GM19395 (cell line): ENCODE measurements around the gene PSMB10.
"Not testable (repeated sequence)": the region's sequence is repeated elsewhere in the genome, so short reads cannot be mapped to it uniquely, and the experiment has no call there.

Source experiments
- ATAC-seq: cut with Tn5 transposase; IDR thresholded peaks from one replicate; pipeline ENCODE4 v1.9.1; 2021; ENCODE audit warnings: mild to moderate bottlenecking, moderate library complexity; ENCODE audit not compliant: unreplicated experiment

Gene PSMB10

DNA sequence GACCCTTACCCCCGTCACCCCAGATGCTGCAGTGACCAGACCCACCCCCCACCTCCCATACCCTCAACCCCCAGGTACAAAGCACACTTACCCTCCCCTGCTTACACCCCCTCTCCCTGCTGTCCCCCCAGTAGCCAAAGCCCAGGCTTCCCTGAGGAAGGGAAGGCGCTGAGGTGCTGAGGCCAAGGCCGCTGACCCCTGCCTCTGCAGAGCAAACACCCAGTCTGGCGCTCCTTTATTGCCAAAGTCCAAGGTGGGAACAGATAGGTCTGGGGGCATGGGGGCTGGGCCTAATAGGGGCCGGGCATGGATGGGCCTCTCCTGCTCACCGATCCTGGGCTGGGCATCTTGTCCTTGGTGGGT lies 6.6 kb upstream of the PSMB10 start:
- ATAC-seq = no peak

DNA sequence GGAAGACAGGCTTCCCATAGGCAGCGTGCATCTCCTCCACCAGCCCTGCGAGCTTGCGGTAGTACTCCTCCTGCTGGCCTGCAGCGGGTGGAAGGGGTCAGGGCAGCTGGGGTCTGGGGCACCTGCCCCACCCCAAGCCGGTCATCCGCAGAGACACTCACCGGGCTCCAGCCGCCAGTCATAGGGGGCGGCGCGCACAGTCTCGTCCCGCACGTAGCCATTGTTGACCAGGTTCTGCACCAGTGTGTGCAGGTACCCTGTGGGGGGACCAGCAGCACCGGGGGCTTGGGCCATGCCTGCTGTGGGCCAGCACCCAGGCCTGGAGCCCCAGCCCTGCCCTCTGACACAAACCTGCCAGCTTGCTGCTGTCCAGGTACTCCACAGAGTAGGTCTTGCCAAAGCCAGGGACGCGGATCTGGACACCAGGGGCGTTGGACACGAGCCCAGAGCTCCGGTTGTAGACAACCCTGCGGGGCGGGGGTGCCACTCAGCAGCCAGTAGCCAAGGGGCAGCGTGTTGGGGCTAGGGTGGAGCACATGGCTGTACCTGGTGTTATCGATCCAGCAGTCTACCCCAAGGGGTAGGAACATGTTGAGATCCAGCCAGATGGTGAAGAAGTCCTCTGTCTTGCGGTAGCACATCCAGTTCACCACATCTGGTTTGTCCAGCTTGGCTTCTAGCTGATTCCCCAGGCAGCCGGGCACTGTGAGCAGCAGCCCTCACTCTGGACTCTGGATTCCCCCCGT lies 6.0 kb upstream of the PSMB10 start:
- ATAC-seq = no peak

GRCh38 chr16:67942200-67942509 lies 5.5 kb upstream of the PSMB10 start:
- ATAC-seq = no peak

DNA sequence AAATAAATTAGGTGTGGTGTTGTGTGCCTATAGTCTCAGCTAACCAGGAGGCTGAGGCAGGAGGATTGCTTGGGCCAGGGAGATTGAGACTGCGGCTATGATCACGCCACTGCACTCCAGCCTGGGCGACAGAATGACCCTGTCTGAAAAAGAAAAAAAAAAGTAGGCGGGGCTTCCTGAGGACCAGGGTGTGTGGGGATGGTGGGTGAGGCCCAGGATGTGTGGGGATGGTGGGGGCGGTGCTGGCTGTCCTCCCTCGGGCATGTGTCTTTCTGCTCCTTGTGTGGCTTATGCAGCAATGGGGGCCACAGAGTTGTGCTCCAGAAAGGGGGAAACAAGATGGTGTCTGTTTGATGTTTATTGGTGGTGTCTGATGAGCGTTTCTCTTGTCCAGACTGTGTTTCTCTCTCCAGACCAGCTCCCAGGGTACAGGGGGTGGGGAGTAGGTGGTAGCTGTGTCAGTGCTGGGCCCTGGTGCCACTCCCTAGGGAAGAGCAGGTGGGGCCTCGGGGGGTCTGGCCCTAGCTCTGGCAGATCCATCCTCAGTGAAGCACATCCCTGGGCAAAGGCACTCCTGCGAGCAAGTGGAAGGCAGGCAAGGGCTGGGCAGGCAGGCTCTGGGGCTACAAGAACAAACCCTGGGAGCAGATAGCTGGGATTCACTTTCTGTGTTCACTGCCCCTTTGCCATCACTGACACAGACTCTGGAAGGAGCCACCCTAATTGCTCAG lies 5.0 kb upstream of the PSMB10 start:
- ATAC-seq = no peak

- ATAC-seq = no peak
Observed at GRCh38 chr16:67940446-67941089, 3.9 kb upstream of the PSMB10 start.

- no peak for ATAC-seq
Observed at GRCh38 chr16:67939507-67940445, 3.1 kb upstream of the PSMB10 start.

DNA sequence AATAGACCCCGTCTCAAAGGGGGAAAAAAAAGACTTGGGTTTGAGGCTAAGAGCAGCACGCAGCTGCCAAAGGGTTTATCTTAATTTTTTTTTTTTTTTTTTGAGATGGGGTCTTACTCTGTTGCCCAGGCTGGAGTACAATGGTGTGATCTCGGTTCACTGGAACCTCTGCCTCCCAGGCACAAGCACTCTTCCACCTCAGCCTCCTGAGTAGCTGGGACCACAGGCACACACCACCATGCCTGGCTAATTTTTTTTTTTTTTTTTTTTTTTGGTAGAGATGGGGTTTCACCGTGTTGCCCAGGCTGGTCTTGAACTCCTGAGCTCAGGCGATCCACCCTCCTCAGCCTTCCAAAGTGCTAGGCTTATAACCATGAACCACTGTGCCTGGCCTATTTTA lies 1.1 kb upstream of the PSMB10 start:
- ATAC-seq = not testable (repeated sequence)

DNA sequence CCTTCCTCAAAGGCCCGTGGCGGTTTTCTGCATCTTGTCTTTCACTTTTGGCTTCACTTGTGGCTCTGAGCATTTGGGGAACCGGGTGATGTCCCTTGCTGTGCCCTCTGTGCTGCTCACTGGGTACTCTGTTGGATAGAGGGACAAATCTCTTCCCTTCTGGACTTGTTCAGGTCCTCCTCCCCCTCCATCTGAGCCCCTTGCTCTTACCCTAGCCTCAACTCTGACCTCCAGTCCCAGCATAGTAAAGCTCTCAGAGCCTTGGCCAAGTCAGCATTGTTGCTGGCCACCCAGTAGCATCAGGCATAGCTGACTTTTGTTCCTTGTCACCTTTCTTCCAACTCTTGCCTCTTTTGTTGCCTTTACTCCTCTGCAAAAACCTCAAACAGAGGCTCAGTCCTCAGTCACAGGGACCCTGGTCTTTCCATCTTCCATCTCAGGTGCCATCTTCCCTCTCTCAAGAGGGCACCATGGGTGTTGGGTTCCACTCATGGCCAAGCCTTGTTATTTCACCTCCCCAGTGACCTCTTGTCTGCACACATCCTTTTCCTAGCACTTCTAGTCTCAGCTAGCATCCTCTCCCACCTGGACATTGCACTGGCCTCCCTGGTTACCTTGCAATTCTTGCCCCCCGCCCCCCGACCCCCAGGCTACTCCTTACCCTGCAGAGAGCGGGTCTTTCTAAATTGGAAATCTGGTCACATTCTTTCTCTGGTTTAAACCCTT lies 393 bp upstream of the PSMB10 start:
- peak; percentile 59 for ATAC-seq

- ATAC-seq = peak; percentile 88
Observed at GRCh38 chr16:67935402-67936123, 1.1 kb downstream of the PSMB10 start.

DNA sequence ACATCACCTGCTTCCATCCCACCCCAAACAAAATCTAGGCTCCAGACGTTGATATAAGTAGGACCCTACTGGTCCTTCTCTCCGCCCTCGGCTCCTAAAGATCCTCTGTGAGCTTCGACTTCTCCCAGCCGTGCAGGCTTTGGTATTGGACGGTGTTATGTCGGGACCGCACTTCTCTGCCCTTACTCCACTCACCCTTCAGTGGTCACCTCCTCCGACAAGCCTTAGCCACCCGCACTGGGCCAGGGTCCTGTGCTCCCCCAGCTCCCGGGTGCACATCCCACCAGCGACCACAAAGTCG lies 1.6 kb downstream of the PSMB10 start:
- ATAC-seq = no peak

DNA sequence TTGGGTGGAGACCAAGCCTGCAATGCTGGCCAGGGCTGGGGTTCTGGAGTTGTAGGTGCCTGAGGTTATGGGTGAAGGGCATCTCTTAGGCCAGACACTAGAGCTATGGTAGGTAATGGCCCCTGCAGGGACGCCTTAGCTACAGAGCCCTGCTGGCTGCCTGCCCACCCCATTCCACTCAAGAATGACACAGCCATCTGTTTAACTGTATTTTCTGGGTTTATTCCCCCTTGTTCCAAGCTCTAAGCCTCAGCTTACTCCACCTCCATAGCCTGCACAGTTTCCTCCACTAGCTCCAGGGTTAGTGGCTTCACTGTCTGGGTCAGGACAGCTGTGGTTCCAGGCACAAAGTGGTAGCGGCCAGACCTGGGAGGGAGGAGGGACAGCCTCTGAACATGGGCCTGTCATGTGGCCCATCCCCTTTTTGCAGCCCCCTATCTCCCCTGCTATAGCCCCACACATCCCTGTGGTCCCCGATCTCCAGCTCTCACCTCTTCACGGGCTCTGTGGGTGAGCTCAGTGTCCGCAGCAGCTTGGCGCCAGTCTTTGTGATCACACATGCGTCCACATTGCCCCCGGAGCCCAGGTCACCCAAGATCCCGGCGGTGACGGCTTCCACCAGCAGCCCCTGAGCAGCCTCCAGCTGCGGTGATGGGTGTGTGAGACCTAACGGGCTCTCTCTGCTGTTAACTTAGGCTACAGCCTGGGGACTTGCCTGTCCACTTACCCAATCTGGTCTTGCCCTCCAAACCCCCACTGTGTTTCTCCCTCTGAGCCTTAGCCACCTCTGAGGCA lies 2.1 kb downstream of the PSMB10 start:
- ATAC-seq = no peak

GRCh38 chr16:67933805-67934204 lies 2.8 kb downstream of the PSMB10 start:
- ATAC-seq = no peak

DNA sequence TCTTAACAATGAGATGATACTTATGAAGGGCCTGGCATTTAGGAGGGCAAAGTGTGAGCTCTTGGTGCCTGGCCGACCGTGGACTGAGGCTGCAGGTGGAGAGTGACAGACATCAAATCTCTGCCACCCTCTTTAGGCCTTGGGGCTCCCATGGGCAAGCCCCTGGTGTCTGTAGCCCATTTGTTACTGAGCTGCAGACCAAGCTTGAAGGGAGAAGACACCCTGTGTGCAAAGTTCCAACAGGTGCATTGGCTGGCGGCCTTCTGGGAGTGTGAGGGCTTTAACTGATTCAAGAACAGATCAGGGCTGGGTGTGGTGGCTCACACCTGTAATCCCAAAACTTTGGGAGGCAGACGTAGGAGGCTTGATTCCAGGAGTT lies 4.2 kb downstream of the PSMB10 start:
- no peak for ATAC-seq

DNA sequence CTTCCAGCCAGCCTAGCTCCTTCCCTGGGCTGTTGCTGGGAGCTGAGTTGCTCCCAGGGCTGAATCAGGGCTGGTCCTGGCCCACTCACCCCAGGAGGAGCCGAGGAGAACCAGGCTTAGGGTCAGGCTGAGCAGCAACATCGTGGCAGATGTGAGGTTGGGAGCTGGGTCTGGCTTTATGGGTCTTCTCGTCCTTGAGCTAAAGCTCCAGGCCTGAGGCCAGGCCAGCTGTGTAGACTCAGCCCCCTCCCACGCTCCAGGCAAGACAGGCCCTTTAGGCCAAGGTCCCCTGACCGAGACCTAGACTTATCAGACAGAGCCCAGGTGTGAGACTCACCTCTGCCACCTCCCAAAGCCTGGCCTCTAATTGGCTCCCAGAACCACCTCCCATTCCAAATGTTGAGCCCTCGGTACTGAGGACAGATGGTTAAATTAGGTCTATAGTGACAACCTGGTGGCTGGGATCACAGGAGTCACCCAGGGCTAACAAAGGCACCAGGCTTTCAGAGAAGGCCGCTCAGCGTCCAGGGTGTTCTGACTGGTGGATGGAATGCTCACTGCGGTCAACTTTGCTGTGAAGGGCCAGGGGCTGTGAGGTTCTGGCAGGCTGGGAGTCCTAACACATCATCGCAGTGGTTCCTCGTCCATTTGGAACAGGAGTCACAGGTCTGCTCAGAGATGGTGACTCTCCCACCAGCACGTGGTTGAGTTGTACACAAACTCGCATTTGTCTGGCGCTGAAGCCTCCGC lies 4.8 kb downstream of the PSMB10 start, which contains the start of gene CTRL:
Gene CTRL (minus strand): TSS at position 151 of the 750 bp plus-strand sequence. CDS start 10 bp downstream, at position 141.
- ATAC-seq = no peak

GRCh38 chr16:67930678-67931211 lies 5.9 kb downstream of the PSMB10 start:
- no peak for ATAC-seq

GRCh38 chr16:67930191-67930590 lies 6.5 kb downstream of the PSMB10 start:
- ATAC-seq = no peak

DNA sequence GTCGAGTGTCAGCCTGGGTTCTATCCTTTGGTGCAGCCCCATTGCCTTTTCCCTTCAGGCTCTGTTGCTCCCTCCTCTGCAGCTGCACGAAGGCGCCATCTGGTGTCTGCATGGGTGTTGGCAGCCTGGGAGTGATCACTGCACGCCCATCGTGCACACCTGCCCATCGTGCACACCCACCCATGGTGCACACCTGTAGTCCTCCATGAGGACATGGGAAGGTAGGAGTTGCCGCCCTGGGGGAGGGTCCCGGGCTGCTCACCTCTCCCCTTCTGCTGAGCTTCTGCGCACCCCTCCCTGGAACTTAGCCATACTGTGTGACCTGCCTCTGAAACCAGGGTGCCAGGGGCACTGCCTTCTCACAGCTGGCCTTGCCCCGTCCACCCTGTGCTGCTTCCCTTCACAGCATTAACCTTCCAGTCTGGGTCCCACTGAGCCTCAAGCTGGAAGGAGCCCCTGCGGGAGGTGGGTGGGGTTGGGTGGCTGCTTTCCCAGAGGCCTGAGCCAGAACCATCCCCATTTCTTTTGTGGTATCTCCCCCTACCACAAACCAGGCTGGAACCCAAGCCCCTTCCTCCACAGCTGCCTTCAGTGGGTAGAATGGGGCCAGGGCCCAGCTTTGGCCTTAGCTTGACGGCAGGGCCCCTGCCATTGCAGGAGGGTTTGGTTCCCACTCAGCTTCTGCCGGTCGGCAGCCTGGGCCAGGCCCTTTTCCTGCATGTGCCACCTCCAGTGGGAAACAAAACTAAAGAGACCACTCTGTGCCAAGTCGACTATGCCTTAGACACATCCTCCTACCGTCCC lies 7.9 kb downstream of the PSMB10 start:
- ATAC-seq = no peak
